HepG2 (cell line): ENCODE results near the gene ANKS1B. TPM values are rescaled to one million over a fixed set of nuclear protein-coding genes. Genes with fewer than 3 reads are reported as not detected.

ENCODE experiments used
- ATAC-seq: fragments of 200-7000 bp; cut with Tn5 transposase; 3 replicates; pipeline ENCODE4 v1.9.1; 2020; ENCODE audit warnings: mild to moderate bottlenecking, moderate library complexity
- BruUV-seq: library from RNA; stranded (reverse); fragments of 400-500 nt; replicated peaks from 2 replicates; lab custom pipeline; 2021; lab: Mats Ljungman, UMichigan
- CTCF ChIA-PET: fragments of 300-600 bp; formaldehyde crosslinking; extraction: SDS; loops from one replicate; lab custom pipeline; 2021; ENCODE audit warnings: low total read pairs, inconsistent platforms, low intra/inter-chr PET ratio; lab: Yijun Ruan, JAX
- POLR2A ChIA-PET: fragments of 350-600 bp; sonication (Branson Sonifier 250); formaldehyde crosslinking; loops from one replicate; lab custom pipeline; 2020; ENCODE audit warnings: antibody characterized with exemption, inconsistent platforms; lab: Yijun Ruan, JAX
- DNase-seq: peaks from one replicate; pipeline ENCODE4 v3.0.0-alpha.2; 2015; ENCODE audit warnings: low spot score
- FAIRE-seq: peaks from 3 replicates; lab custom pipeline; 2011; peaks lifted over from hg19 to GRCh38; lab: Jason Lieb, UNC
- H2AFZ ChIP-seq: one replicate; pipeline ENCODE4 v1.6.1; 2011; ENCODE audit warnings: low read length, inconsistent platforms
- H3K27ac ChIP-seq: fragments of 300-600 bp; 3 replicates; pipeline ENCODE4 v1.8.0; 2011; ENCODE audit warnings: mixed run types, mild to moderate bottlenecking, mixed read lengths, low read length, inconsistent platforms; ENCODE audit not compliant: insufficient read depth; ENCODE audit errors: extremely low read length
- H3K27me3 ChIP-seq, 2 experiments: fragments of 200-600 bp in 1 of 2; 2 replicates in 1 of 2; 3 replicates in 1 of 2; pipeline versions ENCODE4 v1.6.0 to v1.8.0; 2011; ENCODE audit warnings: low read length in 2 of 2, mild to moderate bottlenecking in 2 of 2, moderate library complexity in 2 of 2, inconsistent platforms in 1 of 2; ENCODE audit not compliant: insufficient read depth in 2 of 2, control insufficient read depth in 1 of 2
- H3K36me3 ChIP-seq, 2 experiments: fragments of 200-600 bp in 1 of 2; replicated peaks in 1 of 2; 2 replicates in 1 of 2; 3 replicates in 1 of 2; pipeline versions ENCODE4 v1.5.1 to v1.8.0; 2011; ENCODE audit warnings: low read length in 2 of 2, inconsistent platforms in 1 of 2; ENCODE audit not compliant: insufficient read depth in 2 of 2, control insufficient read depth in 1 of 2
- H3K4me1 ChIP-seq: 2 replicates; pipeline ENCODE4 v1.5.1; 2012; ENCODE audit warnings: low read length, inconsistent platforms; ENCODE audit not compliant: insufficient read depth
- H3K4me2 ChIP-seq: 2 replicates; pipeline ENCODE4 v1.6.0; 2011; ENCODE audit warnings: low read depth, low read length, inconsistent platforms
- H3K4me3 ChIP-seq, 3 experiments: fragments of 200-600 bp in 1 of 3; sonication (generic), shearing (Covaris generic) in 1 of 3; replicated peaks in 1 of 3; 2 replicates each; pipeline ENCODE4 v1.5.1; 2011 to 2016; ENCODE audit warnings: low read length in 3 of 3, inconsistent platforms in 2 of 3, low read depth in 2 of 3, mild to moderate bottlenecking in 2 of 3, control low read depth in 1 of 3, mixed read lengths in 1 of 3; ENCODE audit not compliant: insufficient read depth in 1 of 3
- H3K79me2 ChIP-seq: one replicate; pipeline ENCODE4 v1.6.1; 2011; ENCODE audit warnings: low read length, inconsistent platforms; ENCODE audit not compliant: insufficient read depth
- H3K9ac ChIP-seq: 2 replicates; pipeline ENCODE4 v1.6.0; 2011; ENCODE audit warnings: mild to moderate bottlenecking, low read depth, low read length, inconsistent platforms; ENCODE audit not compliant: insufficient read depth
- H3K9me3 ChIP-seq: 2 replicates; pipeline ENCODE4 v1.5.1; 2012; ENCODE audit warnings: mild to moderate bottlenecking, low read length
- H4K20me1 ChIP-seq: 2 replicates; pipeline ENCODE4 v1.6.0; 2011; ENCODE audit warnings: inconsistent platforms, mild to moderate bottlenecking, low read length, moderate library complexity; ENCODE audit not compliant: insufficient read depth
- KDM1A ChIP-seq: IDR thresholded peaks from 2 replicates; pipeline ENCODE4 v1.6.1; 2016; ENCODE audit warnings: missing compliant biosample characterization
- KDM5A ChIP-seq: fragments of 200-600 bp; sonication (generic); IDR thresholded peaks from 2 replicates; pipeline ENCODE4 v1.7.0; 2018; ENCODE audit warnings: antibody characterized with exemption, mild to moderate bottlenecking, low read length, borderline replicate concordance
- RARA ChIP-seq: IDR thresholded peaks from 2 replicates; pipeline ENCODE4 v1.6.1; 2016; ENCODE audit warnings: missing genetic modification reagents, missing compliant biosample characterization
- ZBTB7B ChIP-seq: sonication (generic); formaldehyde crosslinking; IDR thresholded peaks from 2 replicates; pipeline ENCODE4 v1.4.0; 2020; ENCODE audit warnings: missing genetic modification reagents
- ZFP62 ChIP-seq: sonication (generic); formaldehyde crosslinking; IDR thresholded peaks from 2 replicates; pipeline ENCODE4 v1.4.0; 2020; ENCODE audit warnings: missing genetic modification reagents
- ZMAT3 ChIP-seq: sonication (generic); formaldehyde crosslinking; conservative IDR thresholded peaks from 2 replicates; pipeline ENCODE4 v1.7.0; 2021; ENCODE audit warnings: missing genetic modification reagents
- ZNF780A ChIP-seq: sonication (generic); formaldehyde crosslinking; IDR thresholded peaks from 2 replicates; pipeline ENCODE4 v1.8.0; 2022; ENCODE audit warnings: mild to moderate bottlenecking, missing genetic modification reagents, moderate library complexity
- WGBS: methylation state at CpG from one replicate; pipeline ENCODE4 v1.1.6; 2017; ENCODE audit warnings: low lambda C conversion rate; 5-methylcytosine and 5-hydroxymethylcytosine counted together
- in situ Hi-C: cut with HindIII; loops from 2 replicates; pipeline ENCODE4 v1.10.0; 2017; ENCODE audit warnings: low pct_unique_long_range_greater_than_20kb; ENCODE audit not compliant: extremely low pct_ligation_motif_present
- intact Hi-C: fragments of 100-400 bp; cut with micrococcal nuclease; formaldehyde crosslinking; loops from one replicate; pipeline ENCODE4 v1.10.0; 2022; ENCODE audit not compliant: unreplicated experiment
- polyA plus RNA-seq, 8 experiments: library from polyadenylated mRNA; depleted of rRNA in 3 of 8; stranded (reverse) in 7 of 8; unstranded in 1 of 8; fragments of >200 nt; fragmentation: Illumina TruSeq in 4 of 8; extraction: Trizol in 4 of 8; gene quantifications; 2 replicates each; pipeline versions ENCODE4 v1.2.1 to v1.2.3, GENCODE V29; 2011 to 2016; ENCODE audit warnings: low read depth in 4 of 8, missing spikeins in 1 of 8, mixed read lengths in 1 of 8; ENCODE audit not compliant: insufficient read depth in 1 of 8
- total RNA-seq, 5 experiments: library from RNA; depleted of rRNA; stranded (reverse); fragments of >200 nt; fragmentation: Illumina TruSeq; extraction: Trizol; gene quantifications; 2 replicates each; pipeline ENCODE4 v1.2.3, GENCODE V29; 2016; ENCODE audit warnings: low read depth in 1 of 5
- TF ChIP-seq, protein P1 (sequence below): IDR thresholded peaks from 2 replicates; pipeline ENCODE4 v1.6.1; 2016; ENCODE audit warnings: missing compliant biosample characterization, missing genetic modification reagents, borderline replicate concordance
- TF ChIP-seq, protein P2 (sequence below): sonication (generic); formaldehyde crosslinking; IDR thresholded peaks from 2 replicates; pipeline ENCODE4 v1.4.0; 2020; ENCODE audit warnings: low read depth, mild to moderate bottlenecking, missing genetic modification reagents
- TF ChIP-seq, protein P3 (sequence below): sonication (generic); formaldehyde crosslinking; IDR thresholded peaks from 2 replicates; pipeline ENCODE4 v1.9.0; 2022; ENCODE audit warnings: low read depth, missing genetic modification reagents
- TF ChIP-seq, protein P4 (sequence below): sonication (generic); formaldehyde crosslinking; IDR thresholded peaks from 2 replicates; pipeline ENCODE4 v1.8.1; 2022; ENCODE audit warnings: mild to moderate bottlenecking, missing genetic modification reagents
- TF ChIP-seq, protein P5 (sequence below): sonication (generic); formaldehyde crosslinking; IDR thresholded peaks from 2 replicates; pipeline ENCODE4 v1.8.1; 2023; ENCODE audit warnings: mild to moderate bottlenecking, inconsistent platforms, moderate library complexity, missing genetic modification reagents, borderline replicate concordance

Gene ANKS1B
- total and polyA plus RNA-seq, 2 of the 13 experiments (the other 11 are each of a cell fraction or from before 2014, with no cell fraction given): 0.15 TPM; not detected in 1

GRCh38 chr12:98696036-98696646 is 1288.6 kb downstream of the ANKS1B start:
- intact Hi-C loops: no loop called here
- H3K27me3 ChIP-seq: no peaks in the 10 kb centered on the region
- H3K27ac ChIP-seq: no peak overlapping the region
- ATAC-seq: no peak
- no peaks in the 10 kb centered on the region for H3K79me2 ChIP-seq
- no peak overlapping the region for H3K9ac ChIP-seq
- POLR2A ChIA-PET: no interaction called here
- no peak overlapping the region for H3K4me3 ChIP-seq
- no peaks in the 10 kb centered on the region for H3K4me1 ChIP-seq
- no peak for FAIRE-seq
- no peak overlapping the region for H2AFZ ChIP-seq
- DNase-seq: no peak
- peaks cover 2 to 15% of the 10 kb centered on the region in 2 experiments; a peak in 3 of 5 replicates for H3K36me3 ChIP-seq
- no peaks in the 10 kb centered on the region for H3K9me3 ChIP-seq
- WGBS: 90% methylated on average over 8 of the region's 8 CpGs
- BruUV-seq: no TSS peak
- CTCF ChIA-PET: no interaction called here
- TF ChIP-seq ZBTB7B (no peak), ZNF780A (CRISPR knock-in tag) (no peak), ZFP62 (CRISPR knock-in tag) (no peak)
- TF ChIP-seq, protein P1, sequence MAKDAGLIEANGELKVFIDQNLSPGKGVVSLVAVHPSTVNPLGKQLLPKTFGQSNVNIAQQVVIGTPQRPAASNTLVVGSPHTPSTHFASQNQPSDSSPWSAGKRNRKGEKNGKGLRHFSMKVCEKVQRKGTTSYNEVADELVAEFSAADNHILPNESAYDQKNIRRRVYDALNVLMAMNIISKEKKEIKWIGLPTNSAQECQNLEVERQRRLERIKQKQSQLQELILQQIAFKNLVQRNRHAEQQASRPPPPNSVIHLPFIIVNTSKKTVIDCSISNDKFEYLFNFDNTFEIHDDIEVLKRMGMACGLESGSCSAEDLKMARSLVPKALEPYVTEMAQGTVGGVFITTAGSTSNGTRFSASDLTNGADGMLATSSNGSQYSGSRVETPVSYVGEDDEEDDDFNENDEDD (CRISPR knock-in tag): no peak
- TF ChIP-seq, all 625 proteins: peak for 0
- Histone ChIP-seq H4K20me1 (no peaks in the 10 kb centered on the region), H3K4me2 (no peak overlapping the region)
- in situ Hi-C loops: loop anchor here (5.0 kb wide), 1 partner anchor 301 kb away; no protein-coding TSS in a partner anchor

DNA sequence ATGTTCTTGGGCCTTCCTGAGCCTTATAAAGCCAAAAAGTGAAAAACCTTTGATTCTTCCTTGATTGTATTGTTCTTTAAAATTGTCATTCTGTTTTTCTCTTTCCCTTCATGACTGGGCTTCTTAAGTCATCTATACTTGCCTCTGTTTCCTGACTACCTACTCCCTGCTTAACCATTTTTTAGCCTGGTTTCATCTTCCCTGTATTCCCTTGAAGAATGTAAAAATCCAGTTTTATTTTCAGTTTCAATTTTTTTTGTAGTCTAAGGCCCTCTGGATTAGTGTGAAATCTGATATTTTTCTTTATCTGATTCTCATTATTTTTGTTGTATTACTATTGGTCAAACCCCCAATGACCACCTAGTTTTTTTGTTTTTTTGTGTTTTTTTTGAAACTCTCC is 1293.4 kb downstream of the ANKS1B start:
- peaks cover 3 to 27% of the 10 kb centered on the region in 2 experiments; a peak in 2 of 5 replicates for H3K36me3 ChIP-seq
- no peak overlapping the region for H2AFZ ChIP-seq
- H3K9me3 ChIP-seq: no peaks in the 10 kb centered on the region
- no peak overlapping the region for H3K4me3 ChIP-seq
- H3K79me2 ChIP-seq: no peaks in the 10 kb centered on the region
- DNase-seq (no peak), FAIRE-seq (no peak), ATAC-seq (no peak)
- ChIA-PET CTCF (no interaction called here), POLR2A (no interaction called here)
- H3K4me2 ChIP-seq: no peak overlapping the region
- BruUV-seq: no TSS peak
- no peaks in the 10 kb centered on the region for H4K20me1 ChIP-seq
- H3K27ac ChIP-seq: no peak overlapping the region
- H3K27me3 ChIP-seq: no peaks in the 10 kb centered on the region; a peak in 1 of 5 replicates
- no peaks in the 10 kb centered on the region for H3K4me1 ChIP-seq
- intact Hi-C loops (no loop called here), in situ Hi-C loops (no loop called here)
- no peak overlapping the region for H3K9ac ChIP-seq
- TF ChIP-seq KDM5A: no peak
- TF ChIP-seq, protein P2, sequence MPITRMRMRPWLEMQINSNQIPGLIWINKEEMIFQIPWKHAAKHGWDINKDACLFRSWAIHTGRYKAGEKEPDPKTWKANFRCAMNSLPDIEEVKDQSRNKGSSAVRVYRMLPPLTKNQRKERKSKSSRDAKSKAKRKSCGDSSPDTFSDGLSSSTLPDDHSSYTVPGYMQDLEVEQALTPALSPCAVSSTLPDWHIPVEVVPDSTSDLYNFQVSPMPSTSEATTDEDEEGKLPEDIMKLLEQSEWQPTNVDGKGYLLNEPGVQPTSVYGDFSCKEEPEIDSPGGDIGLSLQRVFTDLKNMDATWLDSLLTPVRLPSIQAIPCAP (CRISPR knock-in tag): no peak
- TF ChIP-seq, protein P3, sequence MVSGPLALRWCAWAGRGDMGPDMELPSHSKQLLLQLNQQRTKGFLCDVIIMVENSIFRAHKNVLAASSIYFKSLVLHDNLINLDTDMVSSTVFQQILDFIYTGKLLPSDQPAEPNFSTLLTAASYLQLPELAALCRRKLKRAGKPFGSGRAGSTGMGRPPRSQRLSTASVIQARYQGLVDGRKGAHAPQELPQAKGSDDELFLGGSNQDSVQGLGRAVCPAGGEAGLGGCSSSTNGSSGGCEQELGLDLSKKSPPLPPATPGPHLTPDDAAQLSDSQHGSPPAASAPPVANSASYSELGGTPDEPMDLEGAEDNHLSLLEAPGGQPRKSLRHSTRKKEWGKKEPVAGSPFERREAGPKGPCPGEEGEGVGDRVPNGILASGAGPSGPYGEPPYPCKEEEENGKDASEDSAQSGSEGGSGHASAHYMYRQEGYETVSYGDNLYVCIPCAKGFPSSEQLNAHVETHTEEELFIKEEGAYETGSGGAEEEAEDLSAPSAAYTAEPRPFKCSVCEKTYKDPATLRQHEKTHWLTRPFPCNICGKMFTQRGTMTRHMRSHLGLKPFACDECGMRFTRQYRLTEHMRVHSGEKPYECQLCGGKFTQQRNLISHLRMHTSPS (CRISPR knock-in tag): no peak
- TF ChIP-seq KDM1A (CRISPR knock-in tag): no peak
- TF ChIP-seq, protein P4, sequence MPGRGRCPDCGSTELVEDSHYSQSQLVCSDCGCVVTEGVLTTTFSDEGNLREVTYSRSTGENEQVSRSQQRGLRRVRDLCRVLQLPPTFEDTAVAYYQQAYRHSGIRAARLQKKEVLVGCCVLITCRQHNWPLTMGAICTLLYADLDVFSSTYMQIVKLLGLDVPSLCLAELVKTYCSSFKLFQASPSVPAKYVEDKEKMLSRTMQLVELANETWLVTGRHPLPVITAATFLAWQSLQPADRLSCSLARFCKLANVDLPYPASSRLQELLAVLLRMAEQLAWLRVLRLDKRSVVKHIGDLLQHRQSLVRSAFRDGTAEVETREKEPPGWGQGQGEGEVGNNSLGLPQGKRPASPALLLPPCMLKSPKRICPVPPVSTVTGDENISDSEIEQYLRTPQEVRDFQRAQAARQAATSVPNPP (CRISPR knock-in tag): no peak
- TF ChIP-seq RARA: no peak
- no peak for TF ChIP-seq ZMAT3 (CRISPR knock-in tag)
- TF ChIP-seq, protein P5, sequence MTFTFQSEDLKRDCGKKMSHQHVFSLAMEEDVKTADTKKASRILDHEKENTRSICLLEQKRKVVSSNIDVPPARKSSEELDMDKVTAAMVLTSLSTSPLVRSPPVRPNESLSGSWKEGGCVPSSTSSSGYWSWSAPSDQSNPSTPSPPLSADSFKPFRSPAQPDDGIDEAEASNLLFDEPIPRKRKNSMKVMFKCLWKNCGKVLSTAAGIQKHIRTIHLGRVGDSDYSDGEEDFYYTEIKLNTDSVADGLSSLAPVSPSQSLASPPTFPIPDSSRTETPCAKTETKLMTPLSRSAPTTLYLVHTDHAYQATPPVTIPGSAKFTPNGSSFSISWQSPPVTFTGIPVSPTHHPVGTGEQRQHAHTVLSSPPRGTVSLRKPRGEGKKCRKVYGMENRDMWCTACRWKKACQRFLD (CRISPR knock-in tag): no peak
